K562 (cell line): ENCODE results near the gene YTHDC1. TPM values are rescaled to one million over a fixed set of nuclear protein-coding genes. Genes with fewer than 3 reads are reported as not detected.

Experiments used
- polyA plus RNA-seq, 8 experiments: library from polyadenylated mRNA; depleted of rRNA in 4 of 8; stranded (reverse) in 5 of 8; unstranded in 3 of 8; fragments of >200 nt; fragmentation: Nextera tagmentation in 2 of 8; fragmentation: Illumina TruSeq in 1 of 8; extraction: Ambion mirVana in 2 of 8; extraction: Trizol in 1 of 8; gene quantifications; 2 replicates each; pipeline versions ENCODE4 v1.2.1 to v1.2.3, GENCODE V29; 2011 to 2014; ENCODE audit warnings: inconsistent platforms in 1 of 8, missing spikeins in 1 of 8
- total RNA-seq, 7 experiments: library from RNA; depleted of rRNA in 6 of 7; stranded (reverse); fragments of >200 nt in 6 of 7; fragmentation: Illumina TruSeq in 2 of 7; extraction: Trizol in 2 of 7; gene quantifications; 2 replicates each; pipeline versions ENCODE4 v1.2.1 to v1.2.3, GENCODE V29; 2011 to 2021; ENCODE audit warnings: low replicate concordance in 1 of 7
- TF ChIP-seq, protein P1 (sequence below), 2 experiments: fragments of 450-650 bp; formaldehyde crosslinking in 1 of 2; IDR thresholded peaks; 2 replicates each; pipeline versions ENCODE4 v1.4.0 to v1.6.1; 2014 to 2020; ENCODE audit warnings: mild to moderate bottlenecking in 2 of 2, borderline replicate concordance in 1 of 2, low read depth in 1 of 2

The YTHDC1 gene
- total and polyA plus RNA-seq, 9 of the 15 experiments (the other 6 are each of a cell fraction or from before 2014, with no cell fraction given) = 9.8 to 65.4 (median 51.7) TPM

DNA sequence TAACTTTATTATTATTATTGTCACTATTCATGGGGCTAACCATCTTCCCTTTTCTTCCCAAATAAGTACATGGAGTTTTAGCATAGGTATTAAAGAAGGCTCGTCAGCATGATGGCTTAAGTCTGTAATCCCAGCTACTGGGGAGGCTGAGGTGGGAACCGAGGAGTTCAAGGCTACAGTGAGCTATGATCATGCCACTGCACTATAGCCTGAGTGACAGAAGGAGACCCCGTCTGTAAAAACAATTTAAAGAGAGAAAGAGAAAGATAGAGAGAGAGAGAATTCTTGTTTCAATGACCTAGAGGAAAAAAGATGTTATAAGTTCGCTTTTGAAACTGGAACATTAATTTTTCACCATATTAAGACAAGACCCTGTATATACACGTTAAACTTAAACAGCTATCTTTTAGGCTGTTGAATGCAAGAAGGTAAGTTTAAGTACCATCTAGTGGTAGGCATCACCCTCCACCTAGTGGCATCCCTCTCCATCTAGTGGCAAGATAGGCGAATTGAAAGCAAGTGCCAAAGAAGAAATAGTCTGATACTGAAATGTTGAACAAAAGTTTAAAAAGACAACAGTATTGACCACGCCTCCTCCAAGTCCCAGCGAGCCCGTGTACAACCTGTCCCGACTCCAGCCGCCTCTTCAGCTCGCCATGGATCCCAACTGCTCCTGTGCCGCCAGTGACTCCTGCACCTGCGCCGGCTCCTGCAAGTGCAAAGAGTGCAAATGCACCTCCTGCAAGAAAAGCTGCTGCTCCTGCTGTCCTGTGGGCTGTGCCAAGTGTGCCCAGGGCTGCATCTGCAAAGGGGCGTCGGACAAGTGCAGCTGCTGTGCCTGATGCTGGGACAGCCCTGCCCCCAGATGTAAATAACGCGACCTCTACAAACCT is 26.0 kb upstream of the YTHDC1 start (continued):
- TF ChIP-seq, protein P1, sequence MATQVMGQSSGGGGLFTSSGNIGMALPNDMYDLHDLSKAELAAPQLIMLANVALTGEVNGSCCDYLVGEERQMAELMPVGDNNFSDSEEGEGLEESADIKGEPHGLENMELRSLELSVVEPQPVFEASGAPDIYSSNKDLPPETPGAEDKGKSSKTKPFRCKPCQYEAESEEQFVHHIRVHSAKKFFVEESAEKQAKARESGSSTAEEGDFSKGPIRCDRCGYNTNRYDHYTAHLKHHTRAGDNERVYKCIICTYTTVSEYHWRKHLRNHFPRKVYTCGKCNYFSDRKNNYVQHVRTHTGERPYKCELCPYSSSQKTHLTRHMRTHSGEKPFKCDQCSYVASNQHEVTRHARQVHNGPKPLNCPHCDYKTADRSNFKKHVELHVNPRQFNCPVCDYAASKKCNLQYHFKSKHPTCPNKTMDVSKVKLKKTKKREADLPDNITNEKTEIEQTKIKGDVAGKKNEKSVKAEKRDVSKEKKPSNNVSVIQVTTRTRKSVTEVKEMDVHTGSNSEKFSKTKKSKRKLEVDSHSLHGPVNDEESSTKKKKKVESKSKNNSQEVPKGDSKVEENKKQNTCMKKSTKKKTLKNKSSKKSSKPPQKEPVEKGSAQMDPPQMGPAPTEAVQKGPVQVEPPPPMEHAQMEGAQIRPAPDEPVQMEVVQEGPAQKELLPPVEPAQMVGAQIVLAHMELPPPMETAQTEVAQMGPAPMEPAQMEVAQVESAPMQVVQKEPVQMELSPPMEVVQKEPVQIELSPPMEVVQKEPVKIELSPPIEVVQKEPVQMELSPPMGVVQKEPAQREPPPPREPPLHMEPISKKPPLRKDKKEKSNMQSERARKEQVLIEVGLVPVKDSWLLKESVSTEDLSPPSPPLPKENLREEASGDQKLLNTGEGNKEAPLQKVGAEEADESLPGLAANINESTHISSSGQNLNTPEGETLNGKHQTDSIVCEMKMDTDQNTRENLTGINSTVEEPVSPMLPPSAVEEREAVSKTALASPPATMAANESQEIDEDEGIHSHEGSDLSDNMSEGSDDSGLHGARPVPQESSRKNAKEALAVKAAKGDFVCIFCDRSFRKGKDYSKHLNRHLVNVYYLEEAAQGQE (IDR thresholded peaks at IDR 0.05; ENCODE audit: borderline replicate concordance) = peak; percentile 58; the same call in 1 of the 2 replicates
- TF ChIP-seq, protein P1 (CRISPR knock-in tag; IDR thresholded peaks at IDR 0.05; ENCODE audit: low read depth) = no peak
